ENCODE measurements around the gene KAZN. TPM values are rescaled to one million over a fixed set of nuclear protein-coding genes. Genes with fewer than 3 reads are reported as not detected.
A peak's percentile ranks its signal among the peaks of the same experiment; 100 is the strongest.

KAZN gene
- total and polyA plus RNA-seq, 2 donors, result 7.2 to 8.4 TPM

- Histone ChIP-seq H3K4me3 (ENCODE audit: low read depth, low read length) (no peak overlapping the region), H3K4me1 (ENCODE audit: insufficient read depth) (no peaks in the 10 kb centered on the region), H3K27ac (ENCODE audit: low read depth) (no peak overlapping the region), H3K36me3 (ENCODE audit: insufficient read depth) (no peaks in the 10 kb centered on the region)
- DNase-seq (ENCODE audit: extremely low spot score), result peak; percentile 62
- 57% methylated on average over 17 of the region's 17 CpGs for WGBS
These were observed 29.4 kb downstream of the KAZN start for GRCh38 chr1:14627608-14628489.

GRCh38 chr1:14629363-14630014, 31.0 kb downstream of the KAZN start:
- DNase-seq (ENCODE audit: extremely low spot score), result no peak
- Histone ChIP-seq H3K4me1 (ENCODE audit: insufficient read depth) (no peaks in the 10 kb centered on the region), H3K27ac (ENCODE audit: low read depth) (no peak overlapping the region), H3K36me3 (ENCODE audit: insufficient read depth) (no peaks in the 10 kb centered on the region), H3K4me3 (ENCODE audit: low read depth, low read length) (no peak overlapping the region)
- WGBS, result 93% methylated on average over 16 of the region's 16 CpGs

GRCh38 chr1:14630986-14631385, 32.5 kb downstream of the KAZN start:
- 93% methylated on average over 5 of the region's 5 CpGs for WGBS
- DNase-seq (ENCODE audit: extremely low spot score), result no peak
- Histone ChIP-seq H3K4me3 (ENCODE audit: low read depth, low read length) (no peak overlapping the region), H3K27ac (ENCODE audit: low read depth) (no peak overlapping the region), H3K36me3 (ENCODE audit: insufficient read depth) (no peaks in the 10 kb centered on the region), H3K4me1 (ENCODE audit: insufficient read depth) (no peaks in the 10 kb centered on the region)

GRCh38 chr1:14631421-14631820, 32.9 kb downstream of the KAZN start:
- Histone ChIP-seq H3K27ac (ENCODE audit: low read depth) (no peak overlapping the region), H3K4me3 (ENCODE audit: low read depth, low read length) (no peak overlapping the region), H3K4me1 (ENCODE audit: insufficient read depth) (no peaks in the 10 kb centered on the region), H3K36me3 (ENCODE audit: insufficient read depth) (no peaks in the 10 kb centered on the region)
- DNase-seq (ENCODE audit: extremely low spot score), result no peak
- 90% methylated on average over 10 of the region's 10 CpGs for WGBS

GRCh38 chr1:14634486-14634885, 36.0 kb downstream of the KAZN start:
- DNase-seq (ENCODE audit: extremely low spot score), result no peak
- no peaks in the 10 kb centered on the region for H3K36me3 ChIP-seq (ENCODE audit: insufficient read depth)
- no peak overlapping the region for H3K4me3 ChIP-seq (ENCODE audit: low read depth, low read length)
- 35% methylated on average over 5 of the region's 5 CpGs for WGBS
- H3K27ac ChIP-seq (ENCODE audit: low read depth), result no peak overlapping the region
- no peaks in the 10 kb centered on the region for H3K4me1 ChIP-seq (ENCODE audit: insufficient read depth)

GRCh38 chr1:14635421-14635820, 36.9 kb downstream of the KAZN start:
- Histone ChIP-seq H3K4me1 (ENCODE audit: insufficient read depth) (no peaks in the 10 kb centered on the region), H3K27ac (ENCODE audit: low read depth) (no peak overlapping the region), H3K4me3 (ENCODE audit: low read depth, low read length) (no peak overlapping the region), H3K36me3 (ENCODE audit: insufficient read depth) (no peaks in the 10 kb centered on the region)
- no peak for DNase-seq (ENCODE audit: extremely low spot score)
- 98% methylated on average over 9 of the region's 9 CpGs for WGBS

- H3K4me1 ChIP-seq (ENCODE audit: insufficient read depth), result no peaks in the 10 kb centered on the region
- H3K4me3 ChIP-seq (ENCODE audit: low read depth, low read length), result no peak overlapping the region
- WGBS, result 84% methylated on average over 9 of the region's 9 CpGs
- DNase-seq (ENCODE audit: extremely low spot score), result no peak
- H3K27ac ChIP-seq (ENCODE audit: low read depth), result no peak overlapping the region
- H3K36me3 ChIP-seq (ENCODE audit: insufficient read depth), result no peaks in the 10 kb centered on the region
These were observed 38.6 kb downstream of the KAZN start for GRCh38 chr1:14636897-14637632.

GRCh38 chr1:14639291-14640050, 41.0 kb downstream of the KAZN start:
- WGBS, result 91% methylated on average over 15 of the region's 15 CpGs
- no peaks in the 10 kb centered on the region for H3K4me1 ChIP-seq (ENCODE audit: insufficient read depth)
- no peak overlapping the region for H3K27ac ChIP-seq (ENCODE audit: low read depth)
- no peaks in the 10 kb centered on the region for H3K36me3 ChIP-seq (ENCODE audit: insufficient read depth)
- H3K4me3 ChIP-seq (ENCODE audit: low read depth, low read length), result no peak overlapping the region
- DNase-seq (ENCODE audit: extremely low spot score), result no peak

GRCh38 chr1:14642712-14643111, 44.2 kb downstream of the KAZN start:
- DNase-seq (ENCODE audit: extremely low spot score), result no peak
- no peak overlapping the region for H3K4me3 ChIP-seq (ENCODE audit: low read depth, low read length)
- WGBS, result 93% methylated on average over 3 of the region's 3 CpGs

GRCh38 chr1:14646973-14647372, 48.5 kb downstream of the KAZN start:
- no peaks in the 10 kb centered on the region for H3K36me3 ChIP-seq (ENCODE audit: insufficient read depth)
- no peak for DNase-seq (ENCODE audit: extremely low spot score)
- 93% methylated on average over 8 of the region's 8 CpGs for WGBS
- no peak overlapping the region for H3K27ac ChIP-seq (ENCODE audit: low read depth)
- H3K4me1 ChIP-seq (ENCODE audit: insufficient read depth), result no peaks in the 10 kb centered on the region
- no peak overlapping the region for H3K4me3 ChIP-seq (ENCODE audit: low read depth, low read length)

More at GRCh38 chr1:14642712-14643111, 44.2 kb downstream of the KAZN start:
- no peaks in the 10 kb centered on the region for H3K4me1 ChIP-seq (ENCODE audit: insufficient read depth)
- H3K36me3 ChIP-seq (ENCODE audit: insufficient read depth), result no peaks in the 10 kb centered on the region
- no peak overlapping the region for H3K27ac ChIP-seq (ENCODE audit: low read depth)

- 68% methylated on average over 3 of the region's 3 CpGs for WGBS
- Histone ChIP-seq H3K36me3 (ENCODE audit: insufficient read depth) (no peaks in the 10 kb centered on the region), H3K4me1 (ENCODE audit: insufficient read depth) (no peaks in the 10 kb centered on the region), H3K27ac (ENCODE audit: low read depth) (no peak overlapping the region), H3K4me3 (ENCODE audit: low read depth, low read length) (no peak overlapping the region)
- no peak for DNase-seq (ENCODE audit: extremely low spot score)
These were observed 49.3 kb downstream of the KAZN start for GRCh38 chr1:14647777-14648176.

- no peak for DNase-seq (ENCODE audit: extremely low spot score)
- Histone ChIP-seq H3K36me3 (ENCODE audit: insufficient read depth) (no peaks in the 10 kb centered on the region), H3K4me1 (ENCODE audit: insufficient read depth) (no peaks in the 10 kb centered on the region), H3K4me3 (ENCODE audit: low read depth, low read length) (no peak overlapping the region), H3K27ac (ENCODE audit: low read depth) (no peak overlapping the region)
- 64% methylated on average over 3 of the region's 3 CpGs for WGBS
These were observed 49.9 kb downstream of the KAZN start for GRCh38 chr1:14648391-14648790.
